Cerebellar nuclear complex (tissue), 1 donor: Measurements from ENCODE around the gene SUSD6.
A peak's percentile ranks its signal among the peaks of the same experiment; 100 is the strongest.

Source experiments
- DNase-seq, 2 experiments: peaks; one replicate each; lab custom pipeline; 2025; lab: John Stamatoyannopoulos, UW

Gene SUSD6

GRCh38 chr14:69672356-69672755 lies 61.0 kb downstream of the SUSD6 start:
- DNase-seq: no peak

- no peak for DNase-seq
Measured at GRCh38 chr14:69673104-69673503, 61.7 kb downstream of the SUSD6 start.

- DNase-seq: no peak
Measured at GRCh38 chr14:69673578-69674305, 62.3 kb downstream of the SUSD6 start.

GRCh38 chr14:69674546-69675244 lies 63.3 kb downstream of the SUSD6 start:
- no peak for DNase-seq

- no peak for DNase-seq
Measured at GRCh38 chr14:69675245-69675583, 63.8 kb downstream of the SUSD6 start.

GRCh38 chr14:69675877-69676416 lies 64.6 kb downstream of the SUSD6 start:
- no peak for DNase-seq

GRCh38 chr14:69676723-69677122 lies 65.3 kb downstream of the SUSD6 start:
- DNase-seq: no peak

- DNase-seq: no peak
Measured at GRCh38 chr14:69680297-69680696, 68.9 kb downstream of the SUSD6 start.

GRCh38 chr14:69682136-69682535 lies 70.7 kb downstream of the SUSD6 start:
- DNase-seq: no peak

GRCh38 chr14:69682621-69683263 lies 71.3 kb downstream of the SUSD6 start:
- DNase-seq: no peak

GRCh38 chr14:69683971-69684370 lies 72.6 kb downstream of the SUSD6 start:
- DNase-seq: no peak

GRCh38 chr14:69684461-69685217 lies 73.2 kb downstream of the SUSD6 start:
- no peak for DNase-seq

GRCh38 chr14:69685218-69685616 lies 73.8 kb downstream of the SUSD6 start:
- no peak for DNase-seq

GRCh38 chr14:69685716-69686115 lies 74.3 kb downstream of the SUSD6 start:
- peak in 1 of 2 experiments; percentile 43 for DNase-seq

GRCh38 chr14:69687606-69688298 lies 76.4 kb downstream of the SUSD6 start:
- DNase-seq: peak in 1 of 2 experiments; percentile 13

GRCh38 chr14:69688299-69688649 lies 76.9 kb downstream of the SUSD6 start:
- no peak for DNase-seq

GRCh38 chr14:69690042-69690441 lies 78.6 kb downstream of the SUSD6 start:
- DNase-seq: no peak

GRCh38 chr14:69692594-69692993 lies 81.2 kb downstream of the SUSD6 start:
- DNase-seq: no peak

GRCh38 chr14:69693145-69693544 lies 81.7 kb downstream of the SUSD6 start:
- peak; percentile 24 for DNase-seq

GRCh38 chr14:69693801-69694729 lies 82.7 kb downstream of the SUSD6 start:
- no peak for DNase-seq
